BJ (cell line): ENCODE data around the gene CERS6. TPM values are rescaled to one million over a fixed set of nuclear protein-coding genes. Genes with fewer than 3 reads are reported as not detected.
"Not testable (repeated sequence)": the region's sequence is repeated elsewhere in the genome, so short reads cannot be mapped to it uniquely, and the experiment has no call there.

Experiments
- CTCF ChIA-PET: fragments of 350-600 bp; formaldehyde crosslinking; extraction: SDS; loops from one replicate; lab custom pipeline; 2021; ENCODE audit warnings: antibody characterized with exemption, inconsistent platforms; lab: Yijun Ruan, JAX
- POLR2A ChIA-PET: fragments of 300-600 bp; sonication (Branson Sonifier 250); formaldehyde crosslinking; extraction: SDS; loops from one replicate; lab custom pipeline; 2021; ENCODE audit warnings: antibody characterized with exemption; lab: Charles Lee
- DNase-seq: peaks from one replicate; pipeline ENCODE4 v3.0.0-alpha.2; 2011; ENCODE audit warnings: low read depth
- H3K27me3 ChIP-seq: 2 replicates; pipeline ENCODE4 v1.6.0; 2011; ENCODE audit warnings: low read length; ENCODE audit not compliant: control insufficient read depth, insufficient read depth
- H3K36me3 ChIP-seq: 2 replicates; pipeline ENCODE4 v1.5.1; 2011; ENCODE audit warnings: low read length; ENCODE audit not compliant: control insufficient read depth, insufficient read depth
- H3K4me3 ChIP-seq: 2 replicates; pipeline ENCODE4 v1.5.1; 2011; ENCODE audit warnings: low read depth, mild to moderate bottlenecking, control low read depth, low read length
- polyA plus RNA-seq: library from polyadenylated mRNA; depleted of rRNA; stranded (reverse); fragments of >200 nt; gene quantifications from 2 replicates; pipeline ENCODE4 v1.2.3, GENCODE V29; 2011
- TF ChIP-seq, protein P1 (sequence below): IDR thresholded peaks from 2 replicates; pipeline ENCODE4 v1.5.1; 2011; ENCODE audit warnings: low read depth, mild to moderate bottlenecking, control low read depth, inconsistent platforms, low read length, moderate library complexity; ENCODE audit not compliant: insufficient read depth

Gene CERS6
- polyA plus RNA-seq, 1 experiment = 1.6 TPM

DNA sequence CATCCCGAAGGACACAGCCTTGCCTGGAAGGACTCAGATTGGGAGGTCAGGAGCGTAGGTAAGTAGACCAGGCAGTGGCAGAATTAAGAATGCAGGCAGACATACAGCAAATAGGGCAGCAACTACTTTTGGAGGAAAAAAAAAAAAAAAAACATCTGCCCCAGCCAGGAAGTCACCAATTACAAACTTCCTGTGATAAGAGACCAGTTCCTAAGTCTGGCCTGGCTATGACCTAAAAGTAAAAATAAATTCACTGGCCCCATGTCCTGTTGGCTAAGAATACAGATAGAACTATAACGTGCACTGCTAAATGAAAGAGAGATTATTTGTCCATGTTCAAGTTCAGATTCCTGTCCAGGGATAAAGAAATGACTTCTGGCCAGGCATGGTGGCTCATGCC, 301.2 kb downstream of the CERS6 start:
- Histone ChIP-seq H3K4me3 (no peak overlapping the region), H3K27me3 (no peaks in the 10 kb centered on the region), H3K36me3 (no peaks in the 10 kb centered on the region)
- no peak for DNase-seq
- POLR2A ChIA-PET = no interaction called here
- TF ChIP-seq, protein P1, sequence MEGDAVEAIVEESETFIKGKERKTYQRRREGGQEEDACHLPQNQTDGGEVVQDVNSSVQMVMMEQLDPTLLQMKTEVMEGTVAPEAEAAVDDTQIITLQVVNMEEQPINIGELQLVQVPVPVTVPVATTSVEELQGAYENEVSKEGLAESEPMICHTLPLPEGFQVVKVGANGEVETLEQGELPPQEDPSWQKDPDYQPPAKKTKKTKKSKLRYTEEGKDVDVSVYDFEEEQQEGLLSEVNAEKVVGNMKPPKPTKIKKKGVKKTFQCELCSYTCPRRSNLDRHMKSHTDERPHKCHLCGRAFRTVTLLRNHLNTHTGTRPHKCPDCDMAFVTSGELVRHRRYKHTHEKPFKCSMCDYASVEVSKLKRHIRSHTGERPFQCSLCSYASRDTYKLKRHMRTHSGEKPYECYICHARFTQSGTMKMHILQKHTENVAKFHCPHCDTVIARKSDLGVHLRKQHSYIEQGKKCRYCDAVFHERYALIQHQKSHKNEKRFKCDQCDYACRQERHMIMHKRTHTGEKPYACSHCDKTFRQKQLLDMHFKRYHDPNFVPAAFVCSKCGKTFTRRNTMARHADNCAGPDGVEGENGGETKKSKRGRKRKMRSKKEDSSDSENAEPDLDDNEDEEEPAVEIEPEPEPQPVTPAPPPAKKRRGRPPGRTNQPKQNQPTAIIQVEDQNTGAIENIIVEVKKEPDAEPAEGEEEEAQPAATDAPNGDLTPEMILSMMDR = no peak
- CTCF ChIA-PET = interaction anchor here (0.6 to 6.7 kb wide), 3 partner anchors 15 to 989 kb away, joined by 3 to 54 read pairs (median 3); no protein-coding TSS in a partner anchor

GRCh38 chr2:168758970-168759820, 303.1 kb downstream of the CERS6 start:
- POLR2A ChIA-PET = no interaction called here
- Histone ChIP-seq H3K27me3 (no peaks in the 10 kb centered on the region), H3K36me3 (no peaks in the 10 kb centered on the region), H3K4me3 (no peak overlapping the region)
- DNase-seq = no peak
- TF ChIP-seq, protein P1 = peak; percentile 69
- CTCF ChIA-PET = interaction anchor here (0.6 to 6.7 kb wide), 4 partner anchors 18 to 1033 kb away, joined by 3 to 54 read pairs (median 4); no protein-coding TSS in a partner anchor

GRCh38 chr2:168765401-168765800, 309.3 kb downstream of the CERS6 start:
- DNase-seq = no peak
- ChIA-PET POLR2A (no interaction called here), CTCF (interaction anchor here (1.2 to 1.5 kb wide), 2 partner anchors 14 to 156 kb away, joined by 4 read pairs; no protein-coding TSS in a partner anchor)
- TF ChIP-seq, protein P1 = no peak
- H3K27me3 ChIP-seq = no peaks in the 10 kb centered on the region
- no peaks in the 10 kb centered on the region for H3K36me3 ChIP-seq
- no peak overlapping the region for H3K4me3 ChIP-seq

- Histone ChIP-seq H3K36me3 (no peaks in the 10 kb centered on the region), H3K27me3 (no peaks in the 10 kb centered on the region), H3K4me3 (no peak overlapping the region)
- DNase-seq = no peak
- TF ChIP-seq, protein P1 = no peak
- POLR2A ChIA-PET = no interaction called here
- CTCF ChIA-PET = interaction anchor here (0.8 to 1.5 kb wide), 3 partner anchors 15 to 419 kb away, joined by 3 to 4 read pairs (median 4); no protein-coding TSS in a partner anchor
Measured at GRCh38 chr2:168766600-168766999, 310.5 kb downstream of the CERS6 start.

GRCh38 chr2:168767258-168767657, 311.2 kb downstream of the CERS6 start:
- TF ChIP-seq, protein P1 = no peak
- Histone ChIP-seq H3K36me3 (no peaks in the 10 kb centered on the region), H3K27me3 (no peaks in the 10 kb centered on the region), H3K4me3 (no peak overlapping the region)
- ChIA-PET POLR2A (no interaction called here), CTCF (no interaction called here)
- no peak for DNase-seq

DNA sequence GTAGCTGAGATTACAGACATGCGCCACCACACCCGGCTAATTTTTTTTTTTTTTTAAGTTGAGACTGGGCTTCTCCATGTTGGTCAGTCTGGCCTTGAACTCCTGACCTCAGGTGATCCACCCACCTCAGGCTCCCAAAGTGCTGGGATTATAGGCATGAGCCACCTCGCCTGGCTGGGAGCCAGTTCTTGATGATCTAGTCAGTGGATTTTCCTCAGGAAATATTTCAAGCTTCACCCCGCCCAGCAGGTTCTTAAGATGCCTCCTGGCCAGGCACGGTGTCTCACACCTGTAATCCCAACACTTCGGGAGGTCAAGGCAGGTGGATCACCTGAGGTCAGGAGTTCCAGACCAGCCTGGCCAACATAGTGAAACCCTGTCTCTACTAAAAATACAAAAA, 312.3 kb downstream of the CERS6 start:
- H3K36me3 ChIP-seq, POLR2A ChIA-PET, CTCF ChIA-PET, DNase-seq, H3K27me3 ChIP-seq, H3K4me3 ChIP-seq: not testable (repeated sequence)
